ENCODE measurements around the gene RRM2. TPM values are rescaled to one million over a fixed set of nuclear protein-coding genes. Genes with fewer than 3 reads are reported as not detected.

RRM2 gene
- total RNA-seq, 1 experiment from 2014 or later: 330 TPM

DNA sequence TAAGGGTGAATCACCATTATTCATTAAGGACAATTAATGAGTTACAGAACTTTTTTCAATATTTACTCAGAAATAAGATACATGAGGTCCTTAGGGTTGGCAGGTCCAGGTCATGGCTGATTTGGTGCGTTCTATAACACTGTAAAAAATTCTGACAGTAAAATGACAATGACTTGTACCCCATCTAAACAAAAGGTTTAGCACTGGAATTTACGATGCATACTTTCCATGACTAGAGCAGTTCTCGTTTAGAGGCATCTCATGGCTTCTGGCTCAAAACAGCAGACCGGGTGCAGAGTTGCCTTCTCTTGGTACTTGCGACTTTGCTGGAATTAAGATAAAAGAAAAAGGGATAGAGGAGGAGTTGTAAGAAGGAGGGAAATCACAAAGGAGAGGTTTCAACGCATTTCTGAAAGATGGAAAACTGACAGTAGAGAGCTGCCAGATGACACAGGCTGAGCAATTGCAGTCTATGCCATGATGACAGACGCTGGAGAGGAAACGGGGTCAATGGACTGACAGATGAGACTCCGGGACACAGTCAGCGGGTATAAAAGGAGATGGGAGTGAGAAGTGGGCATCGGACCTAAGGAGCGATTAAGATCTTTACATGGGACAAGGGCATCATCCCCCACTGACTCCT is 38.2 kb upstream of the RRM2 start:
- TF ChIP-seq SIN3A (IDR thresholded peaks at IDR 0.05; ENCODE audit: low read depth) (no peak), CBX3 (IDR thresholded peaks at IDR 0.05; ENCODE audit: low read depth) (no peak), ZFX (IDR thresholded peaks at IDR 0.05) (no peak), YY1 (IDR thresholded peaks at IDR 0.05; ENCODE audit: extremely low read depth, insufficient replicate concordance, low read depth, low read length) (no peak), SRF (IDR thresholded peaks at IDR 0.05; ENCODE audit: low read depth) (no peak), FOSL1 (IDR thresholded peaks at IDR 0.05; ENCODE audit: low read depth) (no peak), SP1 (IDR thresholded peaks at IDR 0.05; ENCODE audit: low read depth) (no peak), EZH2phosphoT487 (IDR thresholded peaks at IDR 0.05; ENCODE audit: borderline replicate concordance) (no peak), RAD21 (IDR thresholded peaks at IDR 0.05; ENCODE audit: low read depth) (no peak), ZNF274 (IDR thresholded peaks at IDR 0.05; ENCODE audit: low read depth, low read length) (no peak), EGR1 (IDR thresholded peaks at IDR 0.05; ENCODE audit: low read depth) (no peak), ELF1 (IDR thresholded peaks at IDR 0.05; ENCODE audit: borderline replicate concordance, low read depth) (no peak), CTCF (IDR thresholded peaks at IDR 0.05 in 2 of 3, conservative IDR thresholded peaks at IDR 0.05 in 1 of 3; ENCODE audit: borderline replicate concordance in 1 of 3, insufficient read depth in 1 of 3, low read depth in 2 of 3, low read length in 2 of 3) (no peak), CEBPB (IDR thresholded peaks at IDR 0.05; ENCODE audit: low read depth) (no peak), JUND (IDR thresholded peaks at IDR 0.05) (no peak), EZH2 (IDR thresholded peaks at IDR 0.05) (no peak)
- TF ChIP-seq, protein P1, sequence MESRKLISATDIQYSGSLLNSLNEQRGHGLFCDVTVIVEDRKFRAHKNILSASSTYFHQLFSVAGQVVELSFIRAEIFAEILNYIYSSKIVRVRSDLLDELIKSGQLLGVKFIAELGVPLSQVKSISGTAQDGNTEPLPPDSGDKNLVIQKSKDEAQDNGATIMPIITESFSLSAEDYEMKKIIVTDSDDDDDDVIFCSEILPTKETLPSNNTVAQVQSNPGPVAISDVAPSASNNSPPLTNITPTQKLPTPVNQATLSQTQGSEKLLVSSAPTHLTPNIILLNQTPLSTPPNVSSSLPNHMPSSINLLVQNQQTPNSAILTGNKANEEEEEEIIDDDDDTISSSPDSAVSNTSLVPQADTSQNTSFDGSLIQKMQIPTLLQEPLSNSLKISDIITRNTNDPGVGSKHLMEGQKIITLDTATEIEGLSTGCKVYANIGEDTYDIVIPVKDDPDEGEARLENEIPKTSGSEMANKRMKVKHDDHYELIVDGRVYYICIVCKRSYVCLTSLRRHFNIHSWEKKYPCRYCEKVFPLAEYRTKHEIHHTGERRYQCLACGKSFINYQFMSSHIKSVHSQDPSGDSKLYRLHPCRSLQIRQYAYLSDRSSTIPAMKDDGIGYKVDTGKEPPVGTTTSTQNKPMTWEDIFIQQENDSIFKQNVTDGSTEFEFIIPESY (IDR thresholded peaks at IDR 0.05; ENCODE audit: extremely low read depth, insufficient replicate concordance, low read length): no peak
- TF ChIP-seq, protein P2, sequence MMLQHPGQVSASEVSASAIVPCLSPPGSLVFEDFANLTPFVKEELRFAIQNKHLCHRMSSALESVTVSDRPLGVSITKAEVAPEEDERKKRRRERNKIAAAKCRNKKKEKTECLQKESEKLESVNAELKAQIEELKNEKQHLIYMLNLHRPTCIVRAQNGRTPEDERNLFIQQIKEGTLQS (IDR thresholded peaks at IDR 0.05): no peak
- TF ChIP-seq, protein P3, sequence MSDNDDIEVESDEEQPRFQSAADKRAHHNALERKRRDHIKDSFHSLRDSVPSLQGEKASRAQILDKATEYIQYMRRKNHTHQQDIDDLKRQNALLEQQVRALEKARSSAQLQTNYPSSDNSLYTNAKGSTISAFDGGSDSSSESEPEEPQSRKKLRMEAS (IDR thresholded peaks at IDR 0.05): no peak
- TF ChIP-seq, protein P4, sequence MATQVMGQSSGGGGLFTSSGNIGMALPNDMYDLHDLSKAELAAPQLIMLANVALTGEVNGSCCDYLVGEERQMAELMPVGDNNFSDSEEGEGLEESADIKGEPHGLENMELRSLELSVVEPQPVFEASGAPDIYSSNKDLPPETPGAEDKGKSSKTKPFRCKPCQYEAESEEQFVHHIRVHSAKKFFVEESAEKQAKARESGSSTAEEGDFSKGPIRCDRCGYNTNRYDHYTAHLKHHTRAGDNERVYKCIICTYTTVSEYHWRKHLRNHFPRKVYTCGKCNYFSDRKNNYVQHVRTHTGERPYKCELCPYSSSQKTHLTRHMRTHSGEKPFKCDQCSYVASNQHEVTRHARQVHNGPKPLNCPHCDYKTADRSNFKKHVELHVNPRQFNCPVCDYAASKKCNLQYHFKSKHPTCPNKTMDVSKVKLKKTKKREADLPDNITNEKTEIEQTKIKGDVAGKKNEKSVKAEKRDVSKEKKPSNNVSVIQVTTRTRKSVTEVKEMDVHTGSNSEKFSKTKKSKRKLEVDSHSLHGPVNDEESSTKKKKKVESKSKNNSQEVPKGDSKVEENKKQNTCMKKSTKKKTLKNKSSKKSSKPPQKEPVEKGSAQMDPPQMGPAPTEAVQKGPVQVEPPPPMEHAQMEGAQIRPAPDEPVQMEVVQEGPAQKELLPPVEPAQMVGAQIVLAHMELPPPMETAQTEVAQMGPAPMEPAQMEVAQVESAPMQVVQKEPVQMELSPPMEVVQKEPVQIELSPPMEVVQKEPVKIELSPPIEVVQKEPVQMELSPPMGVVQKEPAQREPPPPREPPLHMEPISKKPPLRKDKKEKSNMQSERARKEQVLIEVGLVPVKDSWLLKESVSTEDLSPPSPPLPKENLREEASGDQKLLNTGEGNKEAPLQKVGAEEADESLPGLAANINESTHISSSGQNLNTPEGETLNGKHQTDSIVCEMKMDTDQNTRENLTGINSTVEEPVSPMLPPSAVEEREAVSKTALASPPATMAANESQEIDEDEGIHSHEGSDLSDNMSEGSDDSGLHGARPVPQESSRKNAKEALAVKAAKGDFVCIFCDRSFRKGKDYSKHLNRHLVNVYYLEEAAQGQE (IDR thresholded peaks at IDR 0.05; ENCODE audit: low read depth): no peak
- Histone ChIP-seq H3K79me2 (ENCODE audit: insufficient read depth, low read length) (no peaks in the 10 kb centered on the region), H3K4me3 (replicated peaks in 1 of 2; ENCODE audit: low read depth in 1 of 2, low read length in 2 of 2) (no peak overlapping the region), H3K4me1 (ENCODE audit: control insufficient read depth in 1 of 2, insufficient read depth in 2 of 2, low read length in 2 of 2) (peaks cover 0 to 6% of the 10 kb centered on the region in 2 experiments; a peak in 2 of 4 replicates), H3K4me2 (ENCODE audit: low read length) (no peak overlapping the region), H4K20me1 (ENCODE audit: insufficient read depth) (no peaks in the 10 kb centered on the region), H3K9me2 (ENCODE audit: insufficient read depth) (no peaks in the 10 kb centered on the region), H3K36me3 (ENCODE audit: control insufficient read depth in 1 of 2, insufficient read depth in 2 of 2, low read length in 2 of 2) (no peaks in the 10 kb centered on the region), H2AFZ (ENCODE audit: low read depth, low read length, poor library complexity, severe bottlenecking) (peak overlapping the region; percentile 13), H3K27ac (ENCODE audit: low read depth, low read length) (no peak overlapping the region), H3K27me3 (ENCODE audit: insufficient read depth, low read length) (0 out of 2 replicates have a peak, but pooled peaks cover 2% of the 10 kb centered on the region), H3K9me3 (ENCODE audit: control insufficient read depth in 1 of 2, insufficient read depth in 1 of 2, low read depth in 1 of 2, low read length in 2 of 2) (no peaks in the 10 kb centered on the region), H3K9ac (ENCODE audit: low read length) (no peak overlapping the region)
- ATAC-seq (no peak), DNase-seq (ENCODE audit: low read depth, low spot score) (no peak)
- POLR2A ChIA-PET: no interaction called here
- CTCF ChIA-PET: interaction anchor here (1.6 to 3.8 kb wide), 4 partner anchors 12 to 351 kb away, joined by 4 to 14 read pairs (median 12); no protein-coding TSS in a partner anchor
- BruUV-seq (replicated peaks): no TSS peak
- intact Hi-C loops (cut with micrococcal nuclease): no loop called here
- RAD21 ChIA-PET (ENCODE audit: low non-redundant PET in 1 of 2, low total read pairs in 2 of 2, uncharacterized antibody in 2 of 2, unreplicated experiment in 2 of 2): interaction anchor here in 1 of 2 experiments (0.6 kb wide), 1 partner anchor 12 kb away, joined by 5 read pairs; no protein-coding TSS in a partner anchor

Data from HCT116 (cell line).